Fibroblast of mammary gland (primary cell): ENCODE data around the gene IP6K1.
A peak's percentile ranks its signal among the peaks of the same experiment; 100 is the strongest.

Experiments
- DNase-seq: peaks from one replicate; pipeline ENCODE4 v3.0.0-alpha.2; 2010; ENCODE audit warnings: low read depth
- H3K4me3 ChIP-seq: 2 replicates; pipeline ENCODE4 v1.5.1; 2011; ENCODE audit warnings: low read depth, mild to moderate bottlenecking, low read length, moderate library complexity; ENCODE audit not compliant: control insufficient read depth
- TF ChIP-seq, protein P1 (sequence below): conservative IDR thresholded peaks from 2 replicates; pipeline ENCODE4 v1.5.1; 2011; ENCODE audit warnings: low read depth, low read length, inconsistent platforms; ENCODE audit not compliant: control insufficient read depth, insufficient read depth

The IP6K1 gene

GRCh38 chr3:49801160-49801559, 14.8 kb upstream of the IP6K1 start:
- H3K4me3 ChIP-seq, result no peak overlapping the region
- no peak for DNase-seq
- TF ChIP-seq, protein P1, sequence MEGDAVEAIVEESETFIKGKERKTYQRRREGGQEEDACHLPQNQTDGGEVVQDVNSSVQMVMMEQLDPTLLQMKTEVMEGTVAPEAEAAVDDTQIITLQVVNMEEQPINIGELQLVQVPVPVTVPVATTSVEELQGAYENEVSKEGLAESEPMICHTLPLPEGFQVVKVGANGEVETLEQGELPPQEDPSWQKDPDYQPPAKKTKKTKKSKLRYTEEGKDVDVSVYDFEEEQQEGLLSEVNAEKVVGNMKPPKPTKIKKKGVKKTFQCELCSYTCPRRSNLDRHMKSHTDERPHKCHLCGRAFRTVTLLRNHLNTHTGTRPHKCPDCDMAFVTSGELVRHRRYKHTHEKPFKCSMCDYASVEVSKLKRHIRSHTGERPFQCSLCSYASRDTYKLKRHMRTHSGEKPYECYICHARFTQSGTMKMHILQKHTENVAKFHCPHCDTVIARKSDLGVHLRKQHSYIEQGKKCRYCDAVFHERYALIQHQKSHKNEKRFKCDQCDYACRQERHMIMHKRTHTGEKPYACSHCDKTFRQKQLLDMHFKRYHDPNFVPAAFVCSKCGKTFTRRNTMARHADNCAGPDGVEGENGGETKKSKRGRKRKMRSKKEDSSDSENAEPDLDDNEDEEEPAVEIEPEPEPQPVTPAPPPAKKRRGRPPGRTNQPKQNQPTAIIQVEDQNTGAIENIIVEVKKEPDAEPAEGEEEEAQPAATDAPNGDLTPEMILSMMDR, result no peak

- H3K4me3 ChIP-seq, result no peak within 1 kb of the TSS
- DNase-seq, result peak; percentile 81
- TF ChIP-seq, protein P1, result no peak
These were observed 13.4 kb upstream of the IP6K1 start, which contains the start of gene CDHR4 for GRCh38 chr3:49799761-49800160. Gene CDHR4 (minus strand): TSS chr3:49799873. CDS start chr3:49799812, 61 bp downstream.

GRCh38 chr3:49799105-49799504, 12.8 kb upstream of the IP6K1 start:
- TF ChIP-seq, protein P1, result no peak
- DNase-seq, result no peak
- H3K4me3 ChIP-seq, result no peak overlapping the region

GRCh38 chr3:49794926-49795905, 8.9 kb upstream of the IP6K1 start:
- no peak overlapping the region for H3K4me3 ChIP-seq
- DNase-seq, result no peak
- TF ChIP-seq, protein P1, result no peak

GRCh38 chr3:49794431-49794830, 8.1 kb upstream of the IP6K1 start:
- no peak for DNase-seq
- TF ChIP-seq, protein P1, result no peak
- no peak overlapping the region for H3K4me3 ChIP-seq

GRCh38 chr3:49793486-49794085, 7.2 kb upstream of the IP6K1 start:
- H3K4me3 ChIP-seq, result no peak overlapping the region
- TF ChIP-seq, protein P1, result no peak
- DNase-seq, result no peak
